Type B pancreatic cell (in vitro differentiated cells): ENCODE data around the gene RPL4. TPM values are rescaled to one million over a fixed set of nuclear protein-coding genes. Genes with fewer than 3 reads are reported as not detected.

Source experiments
- DNase-seq: peaks from one replicate; pipeline ENCODE4 v3.0.0; 2021; ENCODE audit warnings: mixed read lengths; ENCODE audit not compliant: unreplicated experiment; ENCODE audit errors: extremely low spot score
- H3K27ac Mint-ChIP-seq: 2 replicates; pipeline ENCODE4 v1.8.0; 2021; ENCODE audit warnings: mild to moderate bottlenecking, mixed read lengths
- H3K27me3 Mint-ChIP-seq: 2 replicates; pipeline ENCODE4 v1.8.0; 2021; ENCODE audit warnings: mixed read lengths
- H3K36me3 Mint-ChIP-seq: 2 replicates; pipeline ENCODE4 v1.8.0; 2021; ENCODE audit warnings: mixed read lengths
- H3K4me1 Mint-ChIP-seq: one replicate; pipeline ENCODE4 v1.8.0; 2021; ENCODE audit warnings: mixed read lengths; ENCODE audit not compliant: unreplicated experiment
- H3K4me3 Mint-ChIP-seq: 2 replicates; pipeline ENCODE4 v1.8.0; 2021; ENCODE audit warnings: mild to moderate bottlenecking, mixed read lengths
- H3K9me3 Mint-ChIP-seq: 2 replicates; pipeline ENCODE4 v1.8.0; 2021; ENCODE audit warnings: mixed read lengths
- CTCF ChIP-seq: fragments of 200-600 bp; sonication (generic); conservative IDR thresholded peaks from 2 replicates; pipeline ENCODE4 v1.5.0; 2021; ENCODE audit warnings: antibody characterized with exemption, mild to moderate bottlenecking
- total RNA-seq: library from RNA; stranded (reverse); gene quantifications from 2 replicates; pipeline ENCODE4 v1.2.1, GENCODE V29; 2021; ENCODE audit warnings: low replicate concordance

Gene RPL4
- total RNA-seq, 1 donor from 2014 or later: 3,234 TPM

- no peaks in the 10 kb centered on the region for H3K9me3 Mint-ChIP-seq
- no peak for DNase-seq
- TF ChIP-seq CTCF: no peak
- no peaks in the 10 kb centered on the region for H3K4me1 Mint-ChIP-seq
- no peaks in the 10 kb centered on the region for H3K36me3 Mint-ChIP-seq
- H3K27ac Mint-ChIP-seq: no peak overlapping the region
- no peaks in the 10 kb centered on the region for H3K27me3 Mint-ChIP-seq
- no peak overlapping the region for H3K4me3 Mint-ChIP-seq
Observed at GRCh38 chr15:66523926-66524325, 19.3 kb upstream of the RPL4 start.

GRCh38 chr15:66515901-66516322 lies 11.3 kb upstream of the RPL4 start:
- H3K27ac Mint-ChIP-seq: no peak overlapping the region
- H3K9me3 Mint-ChIP-seq: no peaks in the 10 kb centered on the region
- DNase-seq: no peak
- no peaks in the 10 kb centered on the region for H3K4me1 Mint-ChIP-seq
- no peaks in the 10 kb centered on the region for H3K27me3 Mint-ChIP-seq
- TF ChIP-seq CTCF: no peak
- peaks cover 11% of the 10 kb centered on the region for H3K36me3 Mint-ChIP-seq
- no peak overlapping the region for H3K4me3 Mint-ChIP-seq

- no peak for DNase-seq
- Mint-ChIP-seq H3K27ac (no peak overlapping the region), H3K9me3 (no peaks in the 10 kb centered on the region), H3K27me3 (no peaks in the 10 kb centered on the region), H3K4me3 (no peak overlapping the region), H3K36me3 (peaks cover 11% of the 10 kb centered on the region), H3K4me1 (no peaks in the 10 kb centered on the region)
- no peak for TF ChIP-seq CTCF
Observed at GRCh38 chr15:66514586-66514985, 9.9 kb upstream of the RPL4 start.

GRCh38 chr15:66508293-66508883 lies 3.7 kb upstream of the RPL4 start:
- Mint-ChIP-seq H3K9me3 (no peaks in the 10 kb centered on the region), H3K27me3 (no peaks in the 10 kb centered on the region), H3K36me3 (peaks cover 13% of the 10 kb centered on the region), H3K4me3 (no peak overlapping the region), H3K4me1 (peaks cover 23% of the 10 kb centered on the region), H3K27ac (no peak overlapping the region)
- no peak for DNase-seq
- no peak for TF ChIP-seq CTCF

- Mint-ChIP-seq H3K36me3 (peaks cover 27% of the 10 kb centered on the region), H3K27ac (peak overlapping the region; percentile 94), H3K9me3 (no peaks in the 10 kb centered on the region), H3K4me1 (peaks cover 23% of the 10 kb centered on the region), H3K4me3 (peak overlapping the region; percentile 98), H3K27me3 (no peaks in the 10 kb centered on the region)
- no peak for TF ChIP-seq CTCF
- no peak for DNase-seq
Observed at GRCh38 chr15:66505818-66506217, 1.2 kb upstream of the RPL4 start.

- Mint-ChIP-seq H3K27ac (peak overlapping the region; percentile 94), H3K4me3 (peak overlapping the region; percentile 98), H3K9me3 (no peaks in the 10 kb centered on the region), H3K36me3 (peaks cover 30% of the 10 kb centered on the region), H3K4me1 (peaks cover 23% of the 10 kb centered on the region), H3K27me3 (no peaks in the 10 kb centered on the region)
- no peak for TF ChIP-seq CTCF
- DNase-seq: no peak
Observed at GRCh38 chr15:66505430-66505811, 766 bp upstream of the RPL4 start.
